ENCODE measurements around the gene ARID2.

- TF ChIP-seq TCF7L2 (IDR thresholded peaks at IDR 0.05; ENCODE audit: borderline replicate concordance, low read depth, low read length), result no peak
- no peak for TF ChIP-seq SP2 (tag by site-specific recombination; IDR thresholded peaks at IDR 0.05)
- TF ChIP-seq MZF1 (tag by site-specific recombination; IDR thresholded peaks at IDR 0.05; ENCODE audit: borderline replicate concordance), result no peak
Measured at GRCh38 chr12:45707241-45707857, 22.2 kb upstream of the ARID2 start.

Measured in HEK293 (cell line).